ENCODE data around the gene PRR23E.

Gene PRR23E

DNA sequence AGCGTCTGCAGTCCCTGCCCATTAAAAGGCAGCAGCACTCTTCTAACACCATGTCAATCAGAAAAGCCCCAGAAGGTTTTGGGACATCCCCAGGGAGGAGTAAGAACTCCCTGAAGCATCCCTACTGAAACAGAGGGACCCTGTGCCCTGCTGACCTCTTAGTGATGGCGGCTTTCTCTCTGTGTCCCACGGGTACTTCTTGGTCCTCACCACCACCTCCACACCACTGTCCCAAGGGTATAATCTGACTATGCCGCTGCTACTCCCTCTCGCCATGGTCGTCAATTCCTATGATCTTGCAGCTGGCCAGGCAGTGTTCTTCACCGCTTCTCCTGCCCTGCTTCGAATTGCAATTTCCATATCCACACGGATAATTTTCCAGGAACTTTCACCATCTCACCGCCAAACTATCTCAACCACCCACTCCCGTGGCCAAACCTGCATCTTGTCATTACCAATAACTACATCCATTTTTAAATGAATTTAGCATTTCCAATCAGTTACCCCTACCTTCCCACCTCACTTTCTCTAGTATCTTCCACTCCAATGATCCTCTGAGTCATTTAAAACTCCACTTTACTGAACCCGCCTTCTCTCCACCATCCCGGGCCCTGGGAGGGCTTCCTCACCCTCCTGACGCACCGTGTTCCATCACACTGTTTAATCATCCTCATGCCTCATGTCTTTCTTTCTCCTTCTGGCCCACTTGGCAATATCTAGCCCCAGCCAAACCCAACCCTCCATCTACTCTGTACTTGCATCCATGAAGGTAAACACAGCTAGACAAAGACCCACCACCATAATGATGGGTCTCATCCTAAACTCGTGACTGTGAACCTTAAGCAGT, 23.7 kb downstream of the PRR23E start:
- no peak overlapping the region for H3K4me3 ChIP-seq (ENCODE audit: low read depth, low read length)

DNA sequence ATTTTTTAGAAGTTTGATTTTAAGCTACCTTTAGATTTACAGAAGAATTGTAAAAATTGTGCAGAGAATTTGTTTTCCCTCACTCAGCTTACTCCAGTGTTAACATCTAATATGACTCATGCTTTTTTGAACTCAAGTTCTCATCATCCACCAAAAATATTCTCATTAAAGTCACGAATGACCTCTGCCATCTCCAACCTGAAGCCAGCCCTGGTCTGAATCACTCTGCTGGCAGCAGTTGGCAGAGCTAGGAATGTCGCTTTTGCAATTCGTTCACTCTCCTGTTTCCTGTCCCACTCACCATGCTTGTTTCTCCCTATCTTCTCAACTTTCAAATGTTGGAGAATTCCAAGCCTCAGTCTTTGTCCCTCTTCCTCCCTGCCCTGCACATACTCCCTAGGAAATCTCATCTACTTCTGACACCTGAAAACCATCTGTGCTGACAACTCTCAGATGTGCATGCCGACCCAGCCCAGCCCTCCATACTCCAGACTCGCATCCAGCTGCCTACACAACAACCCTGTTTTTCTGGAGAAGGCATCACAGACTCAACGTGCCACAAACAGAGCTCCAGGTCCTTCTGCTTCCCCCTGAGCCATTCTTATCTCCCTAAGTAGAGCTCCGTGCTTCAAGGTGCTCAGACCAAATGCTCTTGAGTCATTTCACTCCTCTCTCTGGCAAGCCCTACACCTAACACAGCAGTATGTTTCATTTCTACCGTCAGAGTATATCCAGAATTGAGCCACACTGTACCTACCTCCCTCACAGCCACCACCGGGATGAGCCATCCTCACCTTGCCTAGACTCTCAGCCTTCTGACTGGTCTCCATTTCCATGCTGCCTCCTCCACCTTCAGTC, 24.9 kb downstream of the PRR23E start:
- Histone ChIP-seq H3K9me3 (ENCODE audit: control insufficient read depth, insufficient read depth, low read depth, low read length) (no peaks in the 10 kb centered on the region), H3K4me1 (ENCODE audit: control insufficient read depth, insufficient read depth, low read length) (no peaks in the 10 kb centered on the region), H3K4me3 (ENCODE audit: low read depth, low read length) (no peak overlapping the region), H3K27ac (ENCODE audit: extremely low read depth, low read depth, low read length) (no peak overlapping the region), H3K36me3 (ENCODE audit: control insufficient read depth in 2 of 2, insufficient read depth in 1 of 2, low read length in 2 of 2) (no peaks in the 10 kb centered on the region)
- CTCF ChIA-PET = interaction anchor here (0.6 kb wide), 1 partner anchor 254 kb away, joined by 3 read pairs; no protein-coding TSS in a partner anchor
- TF ChIP-seq ZNF791 (tag by site-specific recombination; IDR thresholded peaks at IDR 0.05) = no peak
- TF ChIP-seq, protein P1, sequence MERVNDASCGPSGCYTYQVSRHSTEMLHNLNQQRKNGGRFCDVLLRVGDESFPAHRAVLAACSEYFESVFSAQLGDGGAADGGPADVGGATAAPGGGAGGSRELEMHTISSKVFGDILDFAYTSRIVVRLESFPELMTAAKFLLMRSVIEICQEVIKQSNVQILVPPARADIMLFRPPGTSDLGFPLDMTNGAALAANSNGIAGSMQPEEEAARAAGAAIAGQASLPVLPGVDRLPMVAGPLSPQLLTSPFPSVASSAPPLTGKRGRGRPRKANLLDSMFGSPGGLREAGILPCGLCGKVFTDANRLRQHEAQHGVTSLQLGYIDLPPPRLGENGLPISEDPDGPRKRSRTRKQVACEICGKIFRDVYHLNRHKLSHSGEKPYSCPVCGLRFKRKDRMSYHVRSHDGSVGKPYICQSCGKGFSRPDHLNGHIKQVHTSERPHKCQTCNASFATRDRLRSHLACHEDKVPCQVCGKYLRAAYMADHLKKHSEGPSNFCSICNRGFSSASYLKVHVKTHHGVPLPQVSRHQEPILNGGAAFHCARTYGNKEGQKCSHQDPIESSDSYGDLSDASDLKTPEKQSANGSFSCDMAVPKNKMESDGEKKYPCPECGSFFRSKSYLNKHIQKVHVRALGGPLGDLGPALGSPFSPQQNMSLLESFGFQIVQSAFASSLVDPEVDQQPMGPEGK (tag by site-specific recombination; IDR thresholded peaks at IDR 0.05) = no peak
- TF ChIP-seq ZNF433 (tag by site-specific recombination; IDR thresholded peaks at IDR 0.05; ENCODE audit: low read depth) = no peak
- TF ChIP-seq ZBTB20 (tag by site-specific recombination; IDR thresholded peaks at IDR 0.05) = no peak
- TF ChIP-seq KLF1 (tag by site-specific recombination; IDR thresholded peaks at IDR 0.05) = no peak
- TF ChIP-seq, protein P2, sequence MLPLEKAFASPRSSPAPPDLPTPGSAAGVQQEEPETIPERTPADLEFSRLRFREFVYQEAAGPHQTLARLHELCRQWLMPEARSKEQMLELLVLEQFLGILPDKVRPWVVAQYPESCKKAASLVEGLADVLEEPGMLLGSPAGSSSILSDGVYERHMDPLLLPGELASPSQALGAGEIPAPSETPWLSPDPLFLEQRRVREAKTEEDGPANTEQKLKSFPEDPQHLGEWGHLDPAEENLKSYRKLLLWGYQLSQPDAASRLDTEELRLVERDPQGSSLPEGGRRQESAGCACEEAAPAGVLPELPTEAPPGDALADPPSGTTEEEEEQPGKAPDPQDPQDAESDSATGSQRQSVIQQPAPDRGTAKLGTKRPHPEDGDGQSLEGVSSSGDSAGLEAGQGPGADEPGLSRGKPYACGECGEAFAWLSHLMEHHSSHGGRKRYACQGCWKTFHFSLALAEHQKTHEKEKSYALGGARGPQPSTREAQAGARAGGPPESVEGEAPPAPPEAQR (tag by site-specific recombination; IDR thresholded peaks at IDR 0.05) = no peak
- TF ChIP-seq ZNF664 (tag by site-specific recombination; IDR thresholded peaks at IDR 0.05) = no peak
- no peak for TF ChIP-seq ZNF626 (tag by site-specific recombination; IDR thresholded peaks at IDR 0.05)
- no peak for TF ChIP-seq ZNF792 (tag by site-specific recombination; IDR thresholded peaks at IDR 0.05)
- no peak for TF ChIP-seq ZNF416 (tag by site-specific recombination; IDR thresholded peaks at IDR 0.05)
- no peak for TF ChIP-seq ZNF658 (tag by site-specific recombination; IDR thresholded peaks at IDR 0.05)
- TF ChIP-seq, protein P3, sequence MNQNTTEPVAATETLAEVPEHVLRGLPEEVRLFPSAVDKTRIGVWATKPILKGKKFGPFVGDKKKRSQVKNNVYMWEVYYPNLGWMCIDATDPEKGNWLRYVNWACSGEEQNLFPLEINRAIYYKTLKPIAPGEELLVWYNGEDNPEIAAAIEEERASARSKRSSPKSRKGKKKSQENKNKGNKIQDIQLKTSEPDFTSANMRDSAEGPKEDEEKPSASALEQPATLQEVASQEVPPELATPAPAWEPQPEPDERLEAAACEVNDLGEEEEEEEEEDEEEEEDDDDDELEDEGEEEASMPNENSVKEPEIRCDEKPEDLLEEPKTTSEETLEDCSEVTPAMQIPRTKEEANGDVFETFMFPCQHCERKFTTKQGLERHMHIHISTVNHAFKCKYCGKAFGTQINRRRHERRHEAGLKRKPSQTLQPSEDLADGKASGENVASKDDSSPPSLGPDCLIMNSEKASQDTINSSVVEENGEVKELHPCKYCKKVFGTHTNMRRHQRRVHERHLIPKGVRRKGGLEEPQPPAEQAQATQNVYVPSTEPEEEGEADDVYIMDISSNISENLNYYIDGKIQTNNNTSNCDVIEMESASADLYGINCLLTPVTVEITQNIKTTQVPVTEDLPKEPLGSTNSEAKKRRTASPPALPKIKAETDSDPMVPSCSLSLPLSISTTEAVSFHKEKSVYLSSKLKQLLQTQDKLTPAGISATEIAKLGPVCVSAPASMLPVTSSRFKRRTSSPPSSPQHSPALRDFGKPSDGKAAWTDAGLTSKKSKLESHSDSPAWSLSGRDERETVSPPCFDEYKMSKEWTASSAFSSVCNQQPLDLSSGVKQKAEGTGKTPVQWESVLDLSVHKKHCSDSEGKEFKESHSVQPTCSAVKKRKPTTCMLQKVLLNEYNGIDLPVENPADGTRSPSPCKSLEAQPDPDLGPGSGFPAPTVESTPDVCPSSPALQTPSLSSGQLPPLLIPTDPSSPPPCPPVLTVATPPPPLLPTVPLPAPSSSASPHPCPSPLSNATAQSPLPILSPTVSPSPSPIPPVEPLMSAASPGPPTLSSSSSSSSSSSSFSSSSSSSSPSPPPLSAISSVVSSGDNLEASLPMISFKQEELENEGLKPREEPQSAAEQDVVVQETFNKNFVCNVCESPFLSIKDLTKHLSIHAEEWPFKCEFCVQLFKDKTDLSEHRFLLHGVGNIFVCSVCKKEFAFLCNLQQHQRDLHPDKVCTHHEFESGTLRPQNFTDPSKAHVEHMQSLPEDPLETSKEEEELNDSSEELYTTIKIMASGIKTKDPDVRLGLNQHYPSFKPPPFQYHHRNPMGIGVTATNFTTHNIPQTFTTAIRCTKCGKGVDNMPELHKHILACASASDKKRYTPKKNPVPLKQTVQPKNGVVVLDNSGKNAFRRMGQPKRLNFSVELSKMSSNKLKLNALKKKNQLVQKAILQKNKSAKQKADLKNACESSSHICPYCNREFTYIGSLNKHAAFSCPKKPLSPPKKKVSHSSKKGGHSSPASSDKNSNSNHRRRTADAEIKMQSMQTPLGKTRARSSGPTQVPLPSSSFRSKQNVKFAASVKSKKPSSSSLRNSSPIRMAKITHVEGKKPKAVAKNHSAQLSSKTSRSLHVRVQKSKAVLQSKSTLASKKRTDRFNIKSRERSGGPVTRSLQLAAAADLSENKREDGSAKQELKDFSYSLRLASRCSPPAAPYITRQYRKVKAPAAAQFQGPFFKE (tag by site-specific recombination; IDR thresholded peaks at IDR 0.05; ENCODE audit: borderline replicate concordance) = no peak
- POLR2A ChIA-PET = no interaction called here

More for the DNA sequence above, 23.7 kb downstream of the PRR23E start:
- no peaks in the 10 kb centered on the region for H3K9me3 ChIP-seq (ENCODE audit: control insufficient read depth, insufficient read depth, low read depth, low read length)
- ChIA-PET POLR2A (no interaction called here), CTCF (no interaction called here)
- TF ChIP-seq ZNF529 (tag by site-specific recombination; IDR thresholded peaks at IDR 0.05; ENCODE audit: insufficient replicate concordance) (no peak), ZNF2 (tag by site-specific recombination; IDR thresholded peaks at IDR 0.05) (no peak)
- TF ChIP-seq, protein P4, sequence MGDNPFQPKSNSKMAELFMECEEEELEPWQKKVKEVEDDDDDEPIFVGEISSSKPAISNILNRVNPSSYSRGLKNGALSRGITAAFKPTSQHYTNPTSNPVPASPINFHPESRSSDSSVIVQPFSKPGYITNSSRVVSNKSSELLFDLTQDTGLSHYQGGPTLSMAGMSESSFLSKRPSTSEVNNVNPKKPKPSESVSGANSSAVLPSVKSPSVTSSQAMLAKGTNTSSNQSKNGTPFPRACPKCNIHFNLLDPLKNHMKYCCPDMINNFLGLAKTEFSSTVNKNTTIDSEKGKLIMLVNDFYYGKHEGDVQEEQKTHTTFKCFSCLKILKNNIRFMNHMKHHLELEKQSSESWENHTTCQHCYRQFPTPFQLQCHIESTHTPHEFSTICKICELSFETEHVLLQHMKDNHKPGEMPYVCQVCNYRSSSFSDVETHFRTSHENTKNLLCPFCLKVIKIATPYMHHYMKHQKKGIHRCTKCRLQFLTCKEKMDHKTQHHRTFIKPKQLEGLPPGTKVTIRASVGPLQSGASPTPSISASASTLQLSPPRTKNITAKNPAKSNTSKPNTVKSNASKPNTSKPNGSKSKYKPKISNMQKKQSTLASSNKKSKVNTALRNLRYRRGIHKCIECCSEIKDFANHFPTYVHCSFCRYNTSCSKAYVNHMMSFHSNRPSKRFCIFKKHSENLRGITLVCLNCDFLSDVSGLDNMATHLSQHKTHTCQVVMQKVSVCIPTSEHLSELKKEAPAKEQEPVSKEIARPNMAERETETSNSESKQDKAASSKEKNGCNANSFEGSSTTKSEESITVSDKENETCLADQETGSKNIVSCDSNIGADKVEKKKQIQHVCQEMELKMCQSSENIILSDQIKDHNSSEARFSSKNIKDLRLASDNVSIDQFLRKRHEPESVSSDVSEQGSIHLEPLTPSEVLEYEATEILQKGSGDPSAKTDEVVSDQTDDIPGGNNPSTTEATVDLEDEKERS (tag by site-specific recombination; IDR thresholded peaks at IDR 0.05) = no peak
- no peaks in the 10 kb centered on the region for H3K36me3 ChIP-seq (ENCODE audit: control insufficient read depth in 2 of 2, insufficient read depth in 1 of 2, low read length in 2 of 2)
- H3K27ac ChIP-seq (ENCODE audit: extremely low read depth, low read depth, low read length) = no peak overlapping the region
- H3K4me1 ChIP-seq (ENCODE audit: control insufficient read depth, insufficient read depth, low read length) = no peaks in the 10 kb centered on the region

All from HEK293 (cell line).